GM12878 (cell line): ENCODE measurements around the gene VSTM2B. TPM values are rescaled to one million over a fixed set of nuclear protein-coding genes. Genes with fewer than 3 reads are reported as not detected.

Experiments used
- ATAC-seq: fragments of 200-7000 bp; cut with Tn5 transposase; 3 replicates; pipeline ENCODE4 v1.9.1; 2020; ENCODE audit warnings: mild to moderate bottlenecking, moderate library complexity
- BruUV-seq: library from RNA; stranded (reverse); fragments of 400-500 nt; replicated peaks from 2 replicates; lab custom pipeline; 2021; lab: Mats Ljungman, UMichigan
- CTCF ChIA-PET: fragments of 300-600 bp; sonication (Branson Sonifier 250); formaldehyde crosslinking; extraction: SDS; loops from one replicate; lab custom pipeline; 2021; ENCODE audit warnings: inconsistent platforms; lab: Yijun Ruan, JAX
- POLR2A ChIA-PET: fragments of 350-600 bp; formaldehyde crosslinking; extraction: SDS; loops from one replicate; lab custom pipeline; 2021; ENCODE audit warnings: inconsistent platforms; lab: Charles Lee
- RAD21 ChIA-PET: fragments of 300-600 bp; sonication (Branson Sonifier 250); formaldehyde crosslinking; loops from one replicate; lab custom pipeline; 2023; ENCODE audit warnings: antibody characterized with exemption; ENCODE audit not compliant: unreplicated experiment; lab: Charles Lee
- SMC1A ChIA-PET: fragments of 300-600 bp; sonication (Branson Sonifier 250); formaldehyde crosslinking; loops from one replicate; lab custom pipeline; 2023; ENCODE audit not compliant: unreplicated experiment, uncharacterized antibody; lab: Charles Lee
- DNase-seq: peaks from one replicate; pipeline ENCODE4 v3.0.0-alpha.2; 2011; ENCODE audit warnings: low read depth, low spot score
- FAIRE-seq: peaks from 3 replicates; lab custom pipeline; 2011; peaks lifted over from hg19 to GRCh38; lab: Jason Lieb, UNC
- H2AFZ ChIP-seq: 2 replicates; pipeline ENCODE4 v1.6.0; 2011; ENCODE audit warnings: low read depth, low read length, control low read depth; ENCODE audit not compliant: control insufficient read depth
- H3K27ac ChIP-seq: 2 replicates; pipeline ENCODE4 v1.5.1; 2011; ENCODE audit warnings: control low read depth; ENCODE audit not compliant: control insufficient read depth, insufficient read depth
- H3K27me3 ChIP-seq, 2 experiments: replicated peaks in 1 of 2; 2 replicates each; pipeline versions ENCODE4 v1.6.0 to v1.6.1; 2011; ENCODE audit warnings: low read length in 1 of 2; ENCODE audit not compliant: control insufficient read depth in 2 of 2, insufficient read depth in 2 of 2
- H3K36me3 ChIP-seq, 2 experiments: 2 replicates each; pipeline ENCODE4 v1.5.1; 2011; ENCODE audit warnings: low read length in 1 of 2; ENCODE audit not compliant: control insufficient read depth in 2 of 2, insufficient read depth in 2 of 2
- H3K4me1 ChIP-seq: 2 replicates; pipeline ENCODE4 v1.6.1; 2011; ENCODE audit warnings: mild to moderate bottlenecking, low read length, moderate library complexity, mixed read lengths; ENCODE audit not compliant: control insufficient read depth, insufficient read depth
- H3K4me2 ChIP-seq: 2 replicates; pipeline ENCODE4 v1.6.0; 2011; ENCODE audit warnings: control low read depth; ENCODE audit not compliant: control insufficient read depth, insufficient read depth
- H3K4me3 ChIP-seq: fragments of 200-600 bp; sonication (generic); 2 replicates; pipeline ENCODE4 v1.5.1; 2016
- H3K79me2 ChIP-seq: 2 replicates; pipeline ENCODE4 v1.6.0; 2011; ENCODE audit warnings: low read length; ENCODE audit not compliant: control insufficient read depth, insufficient read depth
- H3K9ac ChIP-seq: 2 replicates; pipeline ENCODE4 v1.8.0; 2011; ENCODE audit warnings: low read length, control low read depth, mixed read lengths; ENCODE audit not compliant: control insufficient read depth, insufficient read depth
- H3K9me3 ChIP-seq: replicated peaks from 3 replicates; pipeline ENCODE4 v1.5.1; 2011; ENCODE audit warnings: mild to moderate bottlenecking, low read length; ENCODE audit not compliant: control insufficient read depth, insufficient read depth
- H4K20me1 ChIP-seq: 2 replicates; pipeline ENCODE4 v1.6.0; 2011; ENCODE audit not compliant: control insufficient read depth, insufficient read depth
- ASH2L ChIP-seq: fragments of 300-600, 200-600 bp; sonication (generic); IDR thresholded peaks from 2 replicates; pipeline ENCODE4 v1.6.1; 2017; ENCODE audit warnings: low read depth, mild to moderate bottlenecking, borderline replicate concordance
- CBFB ChIP-seq: IDR thresholded peaks from 2 replicates; pipeline ENCODE4 v1.6.1; 2016; ENCODE audit warnings: antibody characterized with exemption, low read depth
- CEBPB ChIP-seq, 2 experiments: fragments of 150-350 bp in 1 of 2; IDR thresholded peaks; 2 replicates each; pipeline ENCODE4 v1.6.1; 2012 to 2014; ENCODE audit warnings: low read depth in 2 of 2, low read length in 2 of 2, borderline replicate concordance in 1 of 2, inconsistent platforms in 1 of 2
- EGR1 ChIP-seq, 2 experiments: IDR thresholded peaks; 1 replicate in 1 of 2; 2 replicates in 1 of 2; pipeline ENCODE4 v1.6.1; 2011 to 2012; ENCODE audit warnings: low read depth in 2 of 2, low read length in 2 of 2, borderline replicate concordance in 1 of 2, mild to moderate bottlenecking in 1 of 2, moderate library complexity in 1 of 2
- FOS ChIP-seq: IDR thresholded peaks from 3 replicates; pipeline ENCODE4 v1.6.1; 2011; ENCODE audit warnings: borderline replicate concordance; ENCODE audit not compliant: insufficient read length; ENCODE audit errors: extremely low read depth
- NBN ChIP-seq: fragments of 450-650 bp; IDR thresholded peaks from 2 replicates; pipeline ENCODE4 v1.6.1; 2016
- NR2C2 ChIP-seq: IDR thresholded peaks from 2 replicates; pipeline ENCODE4 v1.6.1; 2011; ENCODE audit warnings: borderline replicate concordance, low read depth; ENCODE audit not compliant: control insufficient read depth, insufficient read length
- PML ChIP-seq: IDR thresholded peaks from 2 replicates; pipeline ENCODE4 v1.6.1; 2012; ENCODE audit warnings: low read length, inconsistent platforms
- POLR2AphosphoS2 ChIP-seq: IDR thresholded peaks from 2 replicates; pipeline ENCODE4 v1.6.1; 2011; ENCODE audit warnings: low read depth, mild to moderate bottlenecking, low read length, improper control_type of control experiment, moderate library complexity
- POLR2AphosphoS5 ChIP-seq: IDR thresholded peaks from 2 replicates; pipeline ENCODE4 v1.6.1; 2011; ENCODE audit warnings: mild to moderate bottlenecking, low read length, inconsistent platforms
- RAD51 ChIP-seq: fragments of 450-650 bp; IDR thresholded peaks from 2 replicates; pipeline ENCODE4 v1.6.1; 2016; ENCODE audit warnings: moderate library complexity, mild to moderate bottlenecking, inconsistent platforms
- TBL1XR1 ChIP-seq: IDR thresholded peaks from 2 replicates; pipeline ENCODE4 v1.6.1; 2012; ENCODE audit warnings: low read depth, low read length, improper control_type of control experiment
- WGBS: methylation state at CpG from one replicate; pipeline ENCODE4 v1.1.6; 2016; ENCODE audit warnings: low lambda C conversion rate; ENCODE audit not compliant: insufficient replicate concordance, insufficient coverage; ENCODE audit errors: missing lambda C conversion rate; 5-methylcytosine and 5-hydroxymethylcytosine counted together
- in situ Hi-C: fragments of 300-500 bp; cut with MboI; formaldehyde crosslinking; loops from 9 replicates; pipeline ENCODE4 v1.14.3; 2018; ENCODE audit warnings: mixed read lengths
- intact Hi-C: fragments of 100-400 bp; cut with micrococcal nuclease; formaldehyde crosslinking; loops from one replicate; pipeline ENCODE4 v1.14.2; 2022; ENCODE audit not compliant: unreplicated experiment
- polyA plus RNA-seq, 11 experiments: library from polyadenylated mRNA; depleted of rRNA in 4 of 11; unstranded in 6 of 11; stranded (reverse) in 5 of 11; fragments of >200 nt; fragmentation: Nextera tagmentation in 4 of 11; fragmentation: Illumina TruSeq in 1 of 11; extraction: Ambion mirVana in 4 of 11; extraction: Trizol in 1 of 11; gene quantifications; 1 replicate in 1 of 11; 2 replicates in 10 of 11; pipeline versions ENCODE4 v1.2.1 to v1.2.3, GENCODE V29; 2011 to 2016; ENCODE audit warnings: inconsistent platforms in 2 of 11, missing spikeins in 2 of 11, low read depth in 1 of 11
- total RNA-seq, 4 experiments: library from RNA; depleted of rRNA in 3 of 4; stranded (reverse); fragments of >200 nt in 3 of 4; fragmentation: Illumina TruSeq in 1 of 4; extraction: Trizol in 1 of 4; gene quantifications; 2 replicates each; pipeline versions ENCODE4 v1.2.1 to v1.2.3, GENCODE V29; 2013 to 2021
- TF ChIP-seq, protein P1 (sequence below): fragments of 450-650 bp; IDR thresholded peaks from 2 replicates; pipeline ENCODE4 v1.6.1; 2017; ENCODE audit warnings: mild to moderate bottlenecking, moderate library complexity
- TF ChIP-seq, protein P2 (sequence below): IDR thresholded peaks from 2 replicates; pipeline ENCODE4 v1.6.1; 2012; ENCODE audit warnings: low read depth, low read length, improper control_type of control experiment
- TF ChIP-seq, protein P3 (sequence below): fragments of 450-650 bp; IDR thresholded peaks from 2 replicates; pipeline ENCODE4 v1.6.1; 2017; ENCODE audit warnings: mild to moderate bottlenecking, moderate library complexity

VSTM2B gene
- total and polyA plus RNA-seq, 10 of the 15 experiments (the other 5 are each of a cell fraction or from before 2014, with no cell fraction given): not detected

DNA sequence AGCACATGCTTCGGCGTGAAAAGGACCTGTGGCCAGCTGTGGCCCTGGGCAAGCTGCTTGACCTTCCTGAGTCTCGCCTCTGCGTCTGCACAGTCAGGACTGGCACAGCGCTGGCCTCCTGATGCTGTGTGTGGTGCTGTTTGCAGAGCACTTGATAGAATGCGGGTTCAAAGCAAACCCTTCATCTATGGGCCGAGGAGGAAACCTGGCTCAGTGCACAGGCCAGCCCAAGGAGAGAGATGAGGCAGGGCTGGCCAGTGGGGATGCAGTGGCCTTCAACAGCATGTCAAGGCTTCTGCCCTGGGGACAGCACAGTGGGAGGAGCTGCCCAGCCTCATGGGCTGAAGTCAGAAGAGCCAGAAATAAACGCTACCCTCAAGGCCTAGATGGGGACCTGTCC lies 21.3 kb upstream of the VSTM2B start (continued):
- TF ChIP-seq, protein P1, sequence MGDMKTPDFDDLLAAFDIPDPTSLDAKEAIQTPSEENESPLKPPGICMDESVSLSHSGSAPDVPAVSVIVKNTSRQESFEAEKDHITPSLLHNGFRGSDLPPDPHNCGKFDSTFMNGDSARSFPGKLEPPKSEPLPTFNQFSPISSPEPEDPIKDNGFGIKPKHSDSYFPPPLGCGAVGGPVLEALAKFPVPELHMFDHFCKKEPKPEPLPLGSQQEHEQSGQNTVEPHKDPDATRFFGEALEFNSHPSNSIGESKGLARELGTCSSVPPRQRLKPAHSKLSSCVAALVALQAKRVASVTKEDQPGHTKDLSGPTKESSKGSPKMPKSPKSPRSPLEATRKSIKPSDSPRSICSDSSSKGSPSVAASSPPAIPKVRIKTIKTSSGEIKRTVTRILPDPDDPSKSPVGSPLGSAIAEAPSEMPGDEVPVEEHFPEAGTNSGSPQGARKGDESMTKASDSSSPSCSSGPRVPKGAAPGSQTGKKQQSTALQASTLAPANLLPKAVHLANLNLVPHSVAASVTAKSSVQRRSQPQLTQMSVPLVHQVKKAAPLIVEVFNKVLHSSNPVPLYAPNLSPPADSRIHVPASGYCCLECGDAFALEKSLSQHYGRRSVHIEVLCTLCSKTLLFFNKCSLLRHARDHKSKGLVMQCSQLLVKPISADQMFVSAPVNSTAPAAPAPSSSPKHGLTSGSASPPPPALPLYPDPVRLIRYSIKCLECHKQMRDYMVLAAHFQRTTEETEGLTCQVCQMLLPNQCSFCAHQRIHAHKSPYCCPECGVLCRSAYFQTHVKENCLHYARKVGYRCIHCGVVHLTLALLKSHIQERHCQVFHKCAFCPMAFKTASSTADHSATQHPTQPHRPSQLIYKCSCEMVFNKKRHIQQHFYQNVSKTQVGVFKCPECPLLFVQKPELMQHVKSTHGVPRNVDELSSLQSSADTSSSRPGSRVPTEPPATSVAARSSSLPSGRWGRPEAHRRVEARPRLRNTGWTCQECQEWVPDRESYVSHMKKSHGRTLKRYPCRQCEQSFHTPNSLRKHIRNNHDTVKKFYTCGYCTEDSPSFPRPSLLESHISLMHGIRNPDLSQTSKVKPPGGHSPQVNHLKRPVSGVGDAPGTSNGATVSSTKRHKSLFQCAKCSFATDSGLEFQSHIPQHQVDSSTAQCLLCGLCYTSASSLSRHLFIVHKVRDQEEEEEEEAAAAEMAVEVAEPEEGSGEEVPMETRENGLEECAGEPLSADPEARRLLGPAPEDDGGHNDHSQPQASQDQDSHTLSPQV: no peak
- no peak for TF ChIP-seq ASH2L

DNA sequence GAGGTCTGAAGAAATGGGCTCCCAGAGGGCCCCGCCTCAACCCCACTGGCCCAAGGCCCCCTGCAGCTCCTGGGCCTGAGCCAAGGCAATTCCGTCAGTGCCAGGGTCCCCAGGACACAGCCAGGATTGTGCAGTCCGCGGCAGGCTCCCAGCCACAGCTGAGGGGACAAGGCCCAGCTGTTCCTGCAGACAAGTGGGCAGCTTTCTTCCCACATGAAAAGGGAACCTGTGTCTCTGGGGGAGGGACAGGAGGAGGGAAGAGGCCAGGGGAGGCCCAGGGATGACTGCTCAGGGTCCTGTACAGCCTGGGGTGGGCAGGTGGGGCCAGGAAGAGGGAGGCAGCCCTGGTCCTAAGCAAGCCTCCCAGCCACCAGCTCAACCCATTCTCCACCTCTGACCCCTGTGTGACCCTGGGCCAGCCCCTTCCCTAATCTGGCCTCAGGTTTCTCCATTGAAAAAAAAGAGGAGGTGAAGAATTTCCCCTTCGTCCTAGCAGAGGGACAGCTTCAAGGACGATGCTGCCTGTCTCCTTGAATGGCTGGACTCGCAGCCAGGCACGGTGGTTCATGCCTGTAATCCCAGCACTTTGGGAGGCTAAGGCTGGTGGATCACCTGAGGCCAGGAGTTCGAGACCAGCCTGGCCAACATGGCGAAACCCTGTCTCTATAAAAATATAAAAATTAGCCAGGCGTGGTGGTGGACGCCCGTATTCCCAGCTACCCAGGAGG lies 20.5 kb upstream of the VSTM2B start:
- H4K20me1 ChIP-seq: no peaks in the 10 kb centered on the region
- no peak overlapping the region for H3K27ac ChIP-seq
- ChIA-PET SMC1A (no interaction called here), POLR2A (no interaction called here), CTCF (no interaction called here), RAD21 (no interaction called here)
- ATAC-seq (no peak), DNase-seq (no peak), FAIRE-seq (no peak)
- no peaks in the 10 kb centered on the region for H3K9me3 ChIP-seq
- H3K4me2 ChIP-seq: no peak overlapping the region
- H3K27me3 ChIP-seq: no peaks in the 10 kb centered on the region
- H2AFZ ChIP-seq: no peak overlapping the region
- no peak overlapping the region for H3K9ac ChIP-seq
- no TSS peak for BruUV-seq
- no peaks in the 10 kb centered on the region for H3K4me1 ChIP-seq
- H3K36me3 ChIP-seq: no peaks in the 10 kb centered on the region
- no peaks in the 10 kb centered on the region for H3K79me2 ChIP-seq
- H3K4me3 ChIP-seq: no peak overlapping the region
- WGBS: 29% methylated on average over 13 of the region's 13 CpGs
- intact Hi-C loops: no loop called here
- in situ Hi-C loops: no loop called here
- TF ChIP-seq CBFB: no peak
- no peak for TF ChIP-seq NBN
- no peak for TF ChIP-seq POLR2AphosphoS5
- TF ChIP-seq, protein P2, sequence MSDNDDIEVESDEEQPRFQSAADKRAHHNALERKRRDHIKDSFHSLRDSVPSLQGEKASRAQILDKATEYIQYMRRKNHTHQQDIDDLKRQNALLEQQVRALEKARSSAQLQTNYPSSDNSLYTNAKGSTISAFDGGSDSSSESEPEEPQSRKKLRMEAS: no peak
- TF ChIP-seq POLR2AphosphoS2: no peak
- no peak for TF ChIP-seq RAD51
- TF ChIP-seq NR2C2: no peak
- TF ChIP-seq, protein P3, sequence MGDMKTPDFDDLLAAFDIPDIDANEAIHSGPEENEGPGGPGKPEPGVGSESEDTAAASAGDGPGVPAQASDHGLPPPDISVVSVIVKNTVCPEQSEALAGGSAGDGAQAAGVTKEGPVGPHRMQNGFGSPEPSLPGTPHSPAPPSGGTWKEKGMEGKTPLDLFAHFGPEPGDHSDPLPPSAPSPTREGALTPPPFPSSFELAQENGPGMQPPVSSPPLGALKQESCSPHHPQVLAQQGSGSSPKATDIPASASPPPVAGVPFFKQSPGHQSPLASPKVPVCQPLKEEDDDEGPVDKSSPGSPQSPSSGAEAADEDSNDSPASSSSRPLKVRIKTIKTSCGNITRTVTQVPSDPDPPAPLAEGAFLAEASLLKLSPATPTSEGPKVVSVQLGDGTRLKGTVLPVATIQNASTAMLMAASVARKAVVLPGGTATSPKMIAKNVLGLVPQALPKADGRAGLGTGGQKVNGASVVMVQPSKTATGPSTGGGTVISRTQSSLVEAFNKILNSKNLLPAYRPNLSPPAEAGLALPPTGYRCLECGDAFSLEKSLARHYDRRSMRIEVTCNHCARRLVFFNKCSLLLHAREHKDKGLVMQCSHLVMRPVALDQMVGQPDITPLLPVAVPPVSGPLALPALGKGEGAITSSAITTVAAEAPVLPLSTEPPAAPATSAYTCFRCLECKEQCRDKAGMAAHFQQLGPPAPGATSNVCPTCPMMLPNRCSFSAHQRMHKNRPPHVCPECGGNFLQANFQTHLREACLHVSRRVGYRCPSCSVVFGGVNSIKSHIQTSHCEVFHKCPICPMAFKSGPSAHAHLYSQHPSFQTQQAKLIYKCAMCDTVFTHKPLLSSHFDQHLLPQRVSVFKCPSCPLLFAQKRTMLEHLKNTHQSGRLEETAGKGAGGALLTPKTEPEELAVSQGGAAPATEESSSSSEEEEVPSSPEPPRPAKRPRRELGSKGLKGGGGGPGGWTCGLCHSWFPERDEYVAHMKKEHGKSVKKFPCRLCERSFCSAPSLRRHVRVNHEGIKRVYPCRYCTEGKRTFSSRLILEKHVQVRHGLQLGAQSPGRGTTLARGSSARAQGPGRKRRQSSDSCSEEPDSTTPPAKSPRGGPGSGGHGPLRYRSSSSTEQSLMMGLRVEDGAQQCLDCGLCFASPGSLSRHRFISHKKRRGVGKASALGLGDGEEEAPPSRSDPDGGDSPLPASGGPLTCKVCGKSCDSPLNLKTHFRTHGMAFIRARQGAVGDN: no peak
- no peak for TF ChIP-seq FOS
- no peak for TF ChIP-seq CEBPB (IDR thresholded peaks at IDR 0.05; ENCODE audit: borderline replicate concordance in 1 of 2, low read depth in 2 of 2, low read length in 2 of 2)
- no peak for TF ChIP-seq PML
- TF ChIP-seq EGR1 (IDR thresholded peaks at IDR 0.05; ENCODE audit: borderline replicate concordance in 1 of 2, low read depth in 2 of 2, low read length in 2 of 2): no peak
- no peak for TF ChIP-seq TBL1XR1
